GM21423 (cell line): Measurements from ENCODE around the gene DDX28.

Source experiments
- ATAC-seq: cut with Tn5 transposase; IDR thresholded peaks from one replicate; pipeline ENCODE4 v1.9.1; 2021; ENCODE audit warnings: mild to moderate bottlenecking, moderate library complexity; ENCODE audit not compliant: unreplicated experiment

DDX28 gene, protein sequence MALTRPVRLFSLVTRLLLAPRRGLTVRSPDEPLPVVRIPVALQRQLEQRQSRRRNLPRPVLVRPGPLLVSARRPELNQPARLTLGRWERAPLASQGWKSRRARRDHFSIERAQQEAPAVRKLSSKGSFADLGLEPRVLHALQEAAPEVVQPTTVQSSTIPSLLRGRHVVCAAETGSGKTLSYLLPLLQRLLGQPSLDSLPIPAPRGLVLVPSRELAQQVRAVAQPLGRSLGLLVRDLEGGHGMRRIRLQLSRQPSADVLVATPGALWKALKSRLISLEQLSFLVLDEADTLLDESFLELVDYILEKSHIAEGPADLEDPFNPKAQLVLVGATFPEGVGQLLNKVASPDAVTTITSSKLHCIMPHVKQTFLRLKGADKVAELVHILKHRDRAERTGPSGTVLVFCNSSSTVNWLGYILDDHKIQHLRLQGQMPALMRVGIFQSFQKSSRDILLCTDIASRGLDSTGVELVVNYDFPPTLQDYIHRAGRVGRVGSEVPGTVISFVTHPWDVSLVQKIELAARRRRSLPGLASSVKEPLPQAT

DNA sequence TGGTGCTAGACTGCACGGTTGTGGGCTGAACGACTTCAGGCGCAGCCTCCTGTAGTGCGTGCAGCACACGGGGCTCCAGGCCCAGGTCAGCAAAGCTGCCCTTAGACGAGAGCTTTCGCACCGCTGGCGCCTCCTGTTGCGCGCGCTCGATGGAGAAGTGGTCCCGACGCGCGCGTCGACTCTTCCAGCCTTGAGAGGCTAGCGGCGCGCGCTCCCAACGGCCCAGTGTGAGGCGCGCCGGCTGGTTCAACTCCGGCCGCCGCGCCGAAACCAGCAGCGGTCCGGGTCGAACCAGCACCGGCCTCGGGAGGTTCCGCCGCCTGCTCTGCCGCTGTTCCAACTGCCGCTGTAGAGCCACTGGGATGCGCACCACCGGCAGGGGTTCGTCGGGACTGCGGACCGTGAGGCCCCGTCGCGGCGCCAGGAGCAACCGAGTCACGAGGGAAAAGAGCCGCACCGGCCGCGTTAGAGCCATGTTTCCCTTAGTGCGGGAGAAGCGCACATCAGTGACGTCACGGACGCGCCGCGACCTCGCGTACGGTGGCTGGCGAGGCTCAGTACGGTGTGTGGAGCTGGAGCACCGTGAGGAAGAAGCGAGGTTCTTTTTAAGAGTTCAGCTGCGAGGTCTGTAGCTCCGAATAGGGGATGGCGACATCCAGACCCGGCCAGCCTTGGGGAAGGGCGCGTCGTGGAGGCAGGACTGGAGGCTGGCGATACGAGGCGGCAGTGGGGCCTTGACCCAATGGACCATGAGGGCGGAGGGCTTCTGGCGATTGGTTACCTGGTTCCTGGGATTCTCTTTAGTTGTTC is at the start of gene DDX28, which contains the start of gene DUS2:
Gene DDX28 (minus strand): TSS at position 505 of the 810 bp plus-strand sequence. CDS start 30 bp downstream, at position 475.
Gene DUS2 (plus strand): TSS at position 557 of the 810 bp plus-strand sequence. CDS start 14,740 bp downstream, outside the sequence.
- peak; percentile 89 for ATAC-seq

DNA sequence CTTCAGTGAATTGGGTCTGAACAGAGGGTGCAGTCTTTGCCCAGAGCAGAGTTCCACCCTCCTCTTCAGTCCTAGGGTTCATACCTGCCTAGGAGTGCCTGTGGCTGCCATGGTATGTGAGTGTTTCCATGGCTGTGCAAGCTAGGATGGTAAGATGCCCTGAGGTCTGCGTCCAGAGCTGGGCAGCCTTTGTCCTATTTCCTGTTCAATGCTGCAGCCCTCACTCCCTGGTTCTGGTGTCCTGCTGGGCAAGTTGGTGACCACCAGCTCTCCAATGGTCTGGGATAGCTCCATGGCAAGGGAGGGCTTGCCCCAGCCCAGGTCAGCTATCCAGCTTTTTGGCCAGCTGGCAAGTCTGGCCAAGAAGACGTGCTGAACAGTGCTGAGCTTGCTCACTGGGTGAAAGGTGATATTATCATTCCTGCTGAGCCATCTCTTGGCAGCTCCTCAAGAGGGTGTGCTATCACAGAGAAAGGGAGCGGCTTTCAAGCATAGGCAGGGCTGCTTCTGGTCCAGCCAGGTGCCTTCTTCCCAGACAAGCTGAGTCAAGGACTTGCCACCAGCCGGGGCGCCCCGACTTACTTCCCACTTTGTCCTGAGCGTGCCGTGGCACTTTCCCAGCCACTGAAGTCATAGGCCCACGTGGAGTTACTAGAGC is 49.1 kb upstream of the DDX28 start:
- no peak for ATAC-seq

DNA sequence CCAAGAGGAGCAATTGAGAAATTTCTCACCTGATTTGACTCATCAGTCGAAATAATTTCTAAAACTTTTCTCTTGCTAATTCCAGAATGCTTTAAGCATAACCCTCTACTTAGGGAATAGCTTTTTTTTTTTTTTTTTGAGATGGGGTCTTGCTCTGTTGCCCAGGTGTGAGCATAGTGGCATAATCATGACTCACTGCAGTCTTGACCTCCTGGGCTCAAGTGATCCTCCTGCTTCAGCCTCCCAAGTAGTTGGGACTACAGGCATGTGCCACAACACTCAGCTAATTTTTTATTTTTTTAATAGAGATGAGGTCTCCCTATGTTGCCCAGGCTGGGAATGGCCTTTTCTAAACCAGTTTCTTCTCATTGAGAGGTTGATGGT is 48.5 kb upstream of the DDX28 start:
- no peak for ATAC-seq

DNA sequence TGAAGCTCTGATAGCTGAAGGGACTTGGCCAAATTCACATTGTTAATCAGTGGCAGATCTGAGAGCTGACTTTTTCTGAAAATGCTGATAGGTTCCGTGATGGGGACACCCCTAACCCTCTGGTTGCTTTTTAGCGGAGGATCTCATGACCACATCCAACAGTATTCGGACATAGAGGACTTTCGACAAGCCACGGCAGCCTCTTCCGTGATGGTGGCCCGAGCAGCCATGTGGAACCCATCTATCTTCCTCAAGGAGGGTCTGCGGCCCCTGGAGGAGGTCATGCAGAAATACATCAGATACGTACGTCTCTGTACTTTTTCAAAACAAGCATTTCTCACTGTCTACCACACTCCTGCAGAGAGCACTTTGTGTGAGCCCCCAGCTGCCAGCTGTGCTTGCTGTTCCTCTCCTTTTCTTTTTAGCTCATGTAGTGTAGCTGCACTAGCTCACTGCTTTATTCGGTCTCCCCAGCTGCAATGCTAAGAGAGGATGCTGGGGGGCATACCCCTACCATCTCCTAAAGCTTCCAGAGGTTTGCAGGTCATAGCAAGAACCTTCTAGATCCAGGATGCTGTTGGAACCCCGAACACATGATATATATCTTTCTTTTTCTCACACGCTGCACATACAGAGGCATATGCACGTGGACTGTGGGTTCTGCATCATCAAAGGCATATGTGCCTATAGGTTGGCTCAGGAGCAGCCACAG is 47.9 kb upstream of the DDX28 start:
- peak; percentile 35 for ATAC-seq

DNA sequence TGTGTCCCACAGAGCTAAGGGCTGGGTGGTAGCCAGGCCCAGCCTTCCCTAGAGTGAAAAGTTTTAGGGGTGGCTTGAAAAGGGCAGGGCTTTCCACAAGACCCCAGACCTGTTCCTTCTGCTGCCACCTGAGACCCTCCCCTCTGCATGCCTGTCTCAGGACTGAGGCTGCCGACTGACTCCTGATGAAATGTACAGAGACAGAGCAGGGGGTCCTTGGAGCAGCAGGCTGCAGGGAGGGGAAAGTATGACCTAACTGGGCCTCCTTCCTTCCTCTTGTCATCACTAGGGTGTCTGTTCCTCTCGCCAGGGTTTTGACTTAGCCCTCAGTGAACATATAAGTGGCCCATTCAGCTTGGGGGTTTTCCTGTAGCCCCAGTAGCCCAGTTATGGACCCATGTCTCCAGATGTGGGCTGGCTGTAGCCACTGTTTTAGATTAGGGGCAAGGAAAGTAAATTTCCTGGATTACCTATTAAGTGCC is 47.3 kb upstream of the DDX28 start:
- ATAC-seq = no peak

DNA sequence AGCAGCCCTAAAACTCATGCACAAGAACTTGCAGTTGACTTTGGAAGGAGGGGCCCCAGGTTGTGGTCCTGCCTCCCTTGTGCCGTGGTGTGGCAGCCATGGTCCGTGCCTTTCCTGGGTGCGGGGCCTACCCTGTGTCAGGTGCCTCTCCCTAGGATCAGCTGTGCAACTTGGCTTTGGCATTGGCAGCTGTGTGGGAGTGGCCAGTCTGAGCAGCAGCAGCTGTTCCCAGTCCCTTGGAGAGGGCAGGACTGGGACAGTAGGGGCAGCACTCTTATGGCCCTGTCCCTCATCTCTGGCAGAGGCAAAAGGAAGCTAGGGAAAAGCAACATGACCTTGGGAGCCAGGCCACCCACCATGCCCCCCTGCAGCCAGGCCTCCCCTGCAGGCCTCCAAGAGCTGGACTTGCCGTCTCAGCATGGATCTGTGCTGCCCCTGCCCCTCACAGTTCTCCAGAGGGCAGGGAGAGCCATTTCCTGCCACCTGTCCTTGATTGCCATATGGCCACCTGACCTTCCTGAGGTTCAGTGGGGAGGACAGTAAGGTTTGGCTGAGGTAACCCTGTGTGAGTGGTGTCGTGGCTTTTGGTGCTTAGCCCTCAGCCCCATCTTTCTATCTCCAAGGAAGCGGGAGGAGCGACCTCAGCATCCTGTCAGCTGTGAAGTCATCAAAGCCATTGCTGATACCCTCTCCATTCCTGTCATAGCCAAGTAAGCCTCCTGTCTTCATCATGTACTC is 46.6 kb upstream of the DDX28 start:
- no peak for ATAC-seq

DNA sequence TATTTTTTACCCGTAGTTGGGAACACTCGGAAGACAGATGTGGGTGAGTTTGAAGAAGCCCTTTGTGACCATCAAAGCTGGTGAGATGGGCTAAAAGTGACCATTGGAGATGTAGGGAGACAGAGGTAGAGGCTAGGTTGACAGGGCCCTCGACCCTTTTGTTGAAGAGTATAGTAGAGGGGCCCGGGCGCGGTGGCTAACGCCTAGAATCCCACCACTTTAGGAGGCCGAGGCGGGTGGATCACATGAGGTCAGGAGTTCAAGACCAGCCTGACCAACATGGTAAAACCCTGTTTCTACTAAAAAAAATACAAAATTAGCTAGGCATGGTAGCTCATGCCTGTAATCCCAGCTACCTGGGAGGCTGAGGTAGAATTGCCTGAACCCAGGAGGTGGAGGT is 45.9 kb upstream of the DDX28 start:
- no peak for ATAC-seq

DNA sequence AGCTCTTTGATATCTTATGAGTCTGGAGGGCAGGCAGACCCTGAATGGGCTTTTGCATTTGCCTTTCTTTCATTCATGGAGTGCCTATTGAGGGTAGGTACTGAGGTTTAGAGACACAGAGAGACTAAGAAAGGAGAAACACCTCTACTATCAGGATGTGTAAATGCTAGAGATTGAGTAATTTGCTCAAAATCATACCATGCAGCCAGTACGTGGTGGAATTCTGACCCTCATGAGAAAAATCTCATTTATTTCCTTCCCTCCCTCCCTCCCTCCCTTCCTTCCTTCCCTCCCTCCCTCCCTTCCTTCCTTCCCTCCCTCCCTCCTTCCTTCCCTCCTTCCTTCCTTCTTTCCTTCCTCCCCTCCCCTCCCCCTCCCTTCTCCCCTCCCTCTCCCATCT is 43.7 kb upstream of the DDX28 start:
- no peak for ATAC-seq

DNA sequence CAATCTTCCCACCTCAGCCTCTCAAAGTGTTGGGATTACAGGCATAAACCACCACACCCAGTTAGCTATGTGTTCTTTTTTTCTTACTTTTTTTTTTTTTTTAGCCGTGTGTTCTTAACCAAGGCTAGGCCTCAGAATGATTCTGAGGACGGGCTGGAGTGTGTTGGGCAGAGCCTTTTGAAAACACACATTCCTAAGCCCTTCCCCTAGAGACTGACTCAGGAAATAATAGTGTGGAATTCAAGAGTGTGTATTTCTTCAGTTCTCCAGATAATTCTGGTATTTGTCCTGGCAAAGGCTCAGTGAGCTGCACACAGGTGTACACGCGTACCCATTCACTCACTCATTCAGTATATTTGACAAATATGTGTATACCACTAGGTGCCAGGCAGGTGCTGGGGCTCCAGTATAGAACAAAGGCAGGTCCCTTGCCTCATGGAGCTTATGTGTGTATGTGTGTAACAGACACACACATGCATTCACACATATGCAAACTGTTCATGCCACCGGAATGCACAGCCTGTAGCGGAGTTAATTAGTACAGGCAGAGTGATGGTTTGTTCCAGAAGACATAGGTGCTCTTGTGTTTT is 42.8 kb upstream of the DDX28 start:
- no peak for ATAC-seq

DNA sequence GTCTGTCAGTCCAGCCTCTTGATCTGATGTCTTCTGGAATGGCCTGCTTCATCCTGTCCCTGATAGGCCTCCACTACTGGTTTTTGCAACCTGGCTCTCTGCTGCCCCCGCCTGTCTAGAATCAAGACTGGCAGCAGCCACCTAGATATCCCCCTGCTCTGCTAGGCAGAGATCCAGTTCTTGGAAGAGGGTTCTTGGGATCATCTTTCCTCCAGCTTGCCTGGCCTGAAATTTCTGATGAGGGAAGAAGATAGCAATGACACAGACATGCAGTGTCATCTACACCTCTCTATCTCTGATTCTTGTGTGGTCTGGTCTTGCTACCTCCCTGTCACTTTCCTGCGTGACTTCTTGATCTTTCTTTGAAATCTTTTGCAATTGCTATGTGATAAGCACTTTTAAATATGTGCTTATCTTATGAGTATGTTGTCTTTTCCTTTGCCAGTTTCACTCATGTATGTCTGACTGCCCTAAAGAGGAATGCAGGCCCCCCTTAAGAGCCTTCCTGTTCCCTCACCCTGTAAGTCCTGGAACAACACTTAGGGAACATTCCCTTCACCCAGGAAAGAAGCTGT is 41.8 kb upstream of the DDX28 start:
- ATAC-seq = no peak

DNA sequence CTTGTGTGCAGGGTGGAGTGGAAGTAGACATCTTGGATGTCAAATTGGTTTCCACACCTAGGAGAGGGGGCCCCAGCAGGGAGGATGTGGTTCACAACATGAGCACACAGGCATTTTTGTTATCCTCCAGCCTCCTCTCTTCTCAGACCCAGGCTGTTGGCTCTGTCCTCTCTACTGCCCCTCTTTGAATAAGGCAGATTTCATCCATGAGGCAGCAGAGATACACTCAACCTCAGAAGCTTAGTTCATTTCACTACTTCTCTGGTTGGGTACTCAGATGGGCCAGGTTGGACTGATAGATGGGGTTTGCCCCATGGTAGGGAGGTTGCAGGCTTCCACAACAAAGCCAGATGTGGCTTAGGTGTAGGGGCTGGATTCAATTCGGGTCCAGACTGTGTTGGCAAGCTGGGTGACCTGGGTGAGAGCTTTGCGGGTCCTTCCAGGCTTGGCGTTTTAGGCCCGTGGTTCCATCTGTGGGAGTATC is 39.9 kb upstream of the DDX28 start:
- no peak for ATAC-seq

DNA sequence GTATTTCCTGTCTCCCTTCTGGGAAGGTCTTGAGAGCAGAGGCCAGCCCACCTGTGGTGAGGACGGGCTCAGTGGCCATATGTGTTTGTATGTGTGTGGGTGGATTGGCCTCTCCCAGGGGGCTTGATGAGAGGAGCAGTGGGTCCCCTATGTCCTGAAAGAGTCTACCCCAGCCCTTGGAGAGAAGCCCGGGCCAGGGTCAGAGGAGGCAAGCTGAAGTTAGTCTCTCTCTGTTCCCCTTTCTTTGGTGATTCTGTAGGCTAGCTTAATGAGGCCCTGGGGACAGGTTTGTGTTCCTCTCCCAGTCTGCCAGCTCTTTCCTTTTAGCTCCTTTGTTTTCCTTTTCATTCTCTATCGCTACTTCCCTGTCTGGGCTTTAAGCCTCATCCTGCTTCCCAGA is 38.4 kb upstream of the DDX28 start:
- no peak for ATAC-seq

DNA sequence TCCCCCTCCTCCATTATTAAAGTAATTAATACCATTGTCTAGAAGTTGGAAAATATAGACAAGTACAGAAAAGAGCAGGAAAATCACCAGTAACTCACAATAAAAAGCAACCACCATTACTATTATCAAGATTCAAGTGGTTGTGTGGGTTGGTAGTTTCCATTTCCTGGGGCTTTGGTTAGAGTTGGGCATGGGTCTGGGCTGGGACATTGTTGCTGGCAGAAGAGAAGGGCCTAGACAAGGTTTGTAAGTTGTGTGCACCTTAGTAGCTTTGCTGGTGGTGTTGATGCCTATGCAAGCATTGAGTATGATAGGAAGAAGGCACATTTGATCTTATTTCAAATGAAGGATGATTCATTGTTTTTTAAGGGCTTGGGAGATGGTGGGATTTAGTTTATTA is 36.8 kb upstream of the DDX28 start:
- ATAC-seq = no peak

DNA sequence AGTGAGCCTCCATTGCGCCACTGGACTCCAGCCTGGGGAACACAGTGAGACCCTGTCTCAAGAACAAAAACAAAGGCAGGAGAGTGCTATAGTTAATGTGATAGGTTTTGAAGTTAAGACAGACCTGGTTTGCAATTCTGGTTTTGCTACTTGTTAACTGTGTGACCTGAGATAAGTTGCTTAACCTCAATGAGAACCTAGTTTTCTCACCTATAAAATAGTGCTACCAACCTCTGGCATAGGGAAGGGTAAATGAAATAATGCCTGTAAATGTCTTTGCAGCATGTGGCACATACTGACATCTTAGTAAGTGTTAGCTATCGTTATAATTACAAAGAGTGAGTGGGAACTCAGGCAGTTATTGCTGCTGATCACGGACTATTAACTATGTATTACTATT is 32.4 kb upstream of the DDX28 start:
- no peak for ATAC-seq

DNA sequence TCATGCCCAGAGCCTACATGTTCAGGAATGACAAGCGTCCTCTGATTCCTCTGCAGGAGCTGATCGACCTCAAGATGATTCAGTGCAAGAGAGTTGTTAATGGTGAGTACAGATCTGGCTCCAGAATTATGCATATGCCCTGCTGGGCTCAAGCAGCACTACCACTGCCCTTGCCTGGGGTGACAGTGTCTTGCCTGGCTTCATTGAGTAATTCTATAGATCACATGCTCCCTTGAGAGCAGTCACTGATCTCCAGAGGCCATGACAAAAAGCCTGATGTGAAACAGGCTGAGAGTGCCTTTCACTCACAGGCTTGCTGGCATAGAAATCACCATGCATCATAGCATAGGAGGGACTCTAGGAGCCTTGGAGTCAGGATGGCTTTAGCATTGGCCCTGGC is 26.4 kb upstream of the DDX28 start:
- no peak for ATAC-seq

DNA sequence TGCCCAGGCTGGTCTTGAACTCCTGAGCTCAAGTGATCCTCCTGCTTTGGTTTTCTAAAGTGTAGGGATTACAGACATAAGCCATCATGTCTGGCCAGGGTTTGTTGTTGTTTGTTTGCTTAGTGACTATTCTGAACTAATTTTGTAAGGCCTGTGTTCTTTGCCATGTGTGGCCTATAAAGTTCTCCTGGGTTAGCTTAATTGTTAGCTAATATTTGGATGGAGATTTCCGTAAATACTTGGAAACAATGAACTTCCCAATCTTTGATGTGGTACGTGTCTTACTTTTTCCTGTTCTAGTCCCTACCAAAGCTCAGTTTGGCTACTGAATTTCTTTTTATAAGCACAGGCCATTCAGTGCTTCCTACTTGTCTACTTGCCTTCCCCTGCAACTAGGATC is 25.0 kb upstream of the DDX28 start:
- ATAC-seq = no peak

DNA sequence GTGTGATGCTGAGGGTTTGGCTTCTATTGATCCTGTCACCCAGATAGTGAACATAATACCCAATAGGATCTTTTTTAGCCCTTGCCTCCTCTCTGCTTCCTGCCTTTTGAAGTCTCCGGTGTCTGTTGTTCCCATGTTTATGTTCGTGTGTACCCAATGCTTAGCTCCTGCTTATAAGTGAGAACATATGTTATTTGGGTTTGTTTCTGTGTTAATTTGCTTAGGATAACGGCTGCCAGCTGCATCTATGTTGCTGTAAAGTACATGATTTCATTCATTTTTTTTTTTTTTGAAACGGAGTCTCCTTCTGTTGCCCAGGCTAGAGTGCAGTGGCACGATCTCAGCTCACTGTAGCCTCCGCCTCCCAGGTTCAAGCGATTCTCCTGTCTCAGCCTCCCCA is 23.1 kb upstream of the DDX28 start:
- no peak for ATAC-seq

DNA sequence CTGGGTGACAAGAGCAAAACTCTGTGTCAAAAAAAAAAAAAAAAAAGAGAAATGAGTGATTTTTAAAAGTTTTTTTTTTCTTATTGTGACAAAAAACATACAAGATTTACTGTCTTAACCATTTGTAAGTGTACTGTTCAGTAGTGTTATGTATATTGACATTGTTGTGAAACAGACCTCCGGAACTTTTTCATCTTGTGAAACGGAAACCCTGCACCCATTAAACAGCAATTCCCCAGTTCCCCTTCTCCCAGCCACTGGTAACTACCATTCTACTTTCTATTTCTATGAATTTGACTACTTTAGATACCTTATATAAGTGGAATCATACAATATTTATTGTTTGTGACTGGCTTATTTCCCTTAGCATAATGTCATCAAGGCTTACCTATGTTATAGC is 18.8 kb upstream of the DDX28 start:
- no peak for ATAC-seq
